Measurements from ENCODE around the gene STAB2.

Gene STAB2

GRCh38 chr12:103573185-103573584 is 13.9 kb upstream of the STAB2 start:
- TF ChIP-seq EZH2phosphoT487 (IDR thresholded peaks at IDR 0.05; ENCODE audit: borderline replicate concordance, low read length), result no peak
- TF ChIP-seq, protein P1, sequence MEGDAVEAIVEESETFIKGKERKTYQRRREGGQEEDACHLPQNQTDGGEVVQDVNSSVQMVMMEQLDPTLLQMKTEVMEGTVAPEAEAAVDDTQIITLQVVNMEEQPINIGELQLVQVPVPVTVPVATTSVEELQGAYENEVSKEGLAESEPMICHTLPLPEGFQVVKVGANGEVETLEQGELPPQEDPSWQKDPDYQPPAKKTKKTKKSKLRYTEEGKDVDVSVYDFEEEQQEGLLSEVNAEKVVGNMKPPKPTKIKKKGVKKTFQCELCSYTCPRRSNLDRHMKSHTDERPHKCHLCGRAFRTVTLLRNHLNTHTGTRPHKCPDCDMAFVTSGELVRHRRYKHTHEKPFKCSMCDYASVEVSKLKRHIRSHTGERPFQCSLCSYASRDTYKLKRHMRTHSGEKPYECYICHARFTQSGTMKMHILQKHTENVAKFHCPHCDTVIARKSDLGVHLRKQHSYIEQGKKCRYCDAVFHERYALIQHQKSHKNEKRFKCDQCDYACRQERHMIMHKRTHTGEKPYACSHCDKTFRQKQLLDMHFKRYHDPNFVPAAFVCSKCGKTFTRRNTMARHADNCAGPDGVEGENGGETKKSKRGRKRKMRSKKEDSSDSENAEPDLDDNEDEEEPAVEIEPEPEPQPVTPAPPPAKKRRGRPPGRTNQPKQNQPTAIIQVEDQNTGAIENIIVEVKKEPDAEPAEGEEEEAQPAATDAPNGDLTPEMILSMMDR (IDR thresholded peaks at IDR 0.05; ENCODE audit: low read depth, low read length, poor library complexity, severe bottlenecking), result no peak
- Histone ChIP-seq H3K79me2 (ENCODE audit: control insufficient read depth, low read length) (no peaks in the 10 kb centered on the region), H3K4me3 (ENCODE audit: low read length) (no peak overlapping the region), H3K27me3 (ENCODE audit: control insufficient read depth, low read length) (peaks cover 9% of the 10 kb centered on the region; the same call in 1 of the 2 replicates), H3K9me2 (replicated peaks; ENCODE audit: control insufficient read depth, low read length) (no peaks in the 10 kb centered on the region), H3K36me3 (ENCODE audit: control insufficient read depth, low read length) (no peaks in the 10 kb centered on the region), H3F3A (ENCODE audit: control insufficient read depth, insufficient read depth) (no peaks in the 10 kb centered on the region), H3K27ac (ENCODE audit: low read depth, low read length) (no peak overlapping the region), H3K4me1 (ENCODE audit: control insufficient read depth, low read length) (peaks cover 4% of the 10 kb centered on the region; the same call in 1 of the 2 replicates), H3K9me3 (ENCODE audit: control insufficient read depth, insufficient read depth, low read length) (no peaks in the 10 kb centered on the region), H4K20me1 (ENCODE audit: control insufficient read depth, insufficient read depth, low read depth, low read length) (no peaks in the 10 kb centered on the region), H3K4me2 (ENCODE audit: low read length) (no peak overlapping the region)

DNA sequence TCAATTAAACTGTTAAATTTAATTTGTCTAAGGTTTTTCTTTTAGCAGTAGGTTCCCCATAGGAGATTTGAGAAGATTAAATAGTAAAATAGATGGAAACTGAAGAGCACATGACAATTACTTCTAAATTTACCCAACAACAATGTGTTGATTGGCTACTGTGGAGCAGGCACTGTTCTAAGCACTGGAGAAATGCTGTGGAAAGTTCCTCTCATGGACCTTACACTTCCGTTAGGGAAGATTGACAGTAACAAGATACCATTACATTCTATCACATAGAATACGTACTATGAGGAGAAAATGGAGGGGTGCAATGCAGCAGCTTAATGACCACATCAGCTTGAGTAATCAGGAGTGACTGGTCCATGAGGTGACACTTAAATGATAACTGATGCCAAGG is 8.1 kb upstream of the STAB2 start:
- H3K9me2 ChIP-seq (replicated peaks; ENCODE audit: control insufficient read depth, low read length), result no peaks in the 10 kb centered on the region
- no peak overlapping the region for H3K4me3 ChIP-seq (ENCODE audit: low read length)
- no peaks in the 10 kb centered on the region for H3K36me3 ChIP-seq (ENCODE audit: control insufficient read depth, low read length)
- H4K20me1 ChIP-seq (ENCODE audit: control insufficient read depth, insufficient read depth, low read depth, low read length), result no peaks in the 10 kb centered on the region
- TF ChIP-seq, protein P1 (IDR thresholded peaks at IDR 0.05; ENCODE audit: low read depth, low read length, poor library complexity, severe bottlenecking), result no peak
- no peaks in the 10 kb centered on the region for H3F3A ChIP-seq (ENCODE audit: control insufficient read depth, insufficient read depth)
- peaks cover 14% of the 10 kb centered on the region; the same call in 1 of the 2 replicates for H3K27me3 ChIP-seq (ENCODE audit: control insufficient read depth, low read length)
- no peaks in the 10 kb centered on the region for H3K79me2 ChIP-seq (ENCODE audit: control insufficient read depth, low read length)
- no peaks in the 10 kb centered on the region for H3K9me3 ChIP-seq (ENCODE audit: control insufficient read depth, insufficient read depth, low read length)
- H3K4me2 ChIP-seq (ENCODE audit: low read length), result no peak overlapping the region
- H3K4me1 ChIP-seq (ENCODE audit: control insufficient read depth, low read length), result peaks cover 4% of the 10 kb centered on the region; the same call in 1 of the 2 replicates
- H3K27ac ChIP-seq (ENCODE audit: low read depth, low read length), result no peak overlapping the region

- H3K9me3 ChIP-seq (ENCODE audit: control insufficient read depth, insufficient read depth, low read length), result no peaks in the 10 kb centered on the region
- no peak overlapping the region for H3K4me3 ChIP-seq (ENCODE audit: low read length)
- no peaks in the 10 kb centered on the region for H3K79me2 ChIP-seq (ENCODE audit: control insufficient read depth, low read length)
- peaks cover 9% of the 10 kb centered on the region for H3K27me3 ChIP-seq (ENCODE audit: control insufficient read depth, low read length)
- TF ChIP-seq, protein P1 (IDR thresholded peaks at IDR 0.05; ENCODE audit: low read depth, low read length, poor library complexity, severe bottlenecking), result no peak
- no peak for TF ChIP-seq EZH2phosphoT487 (IDR thresholded peaks at IDR 0.05; ENCODE audit: borderline replicate concordance, low read length)
- no peaks in the 10 kb centered on the region for H3K36me3 ChIP-seq (ENCODE audit: control insufficient read depth, low read length)
- no peaks in the 10 kb centered on the region for H3K9me2 ChIP-seq (replicated peaks; ENCODE audit: control insufficient read depth, low read length)
- H3K27ac ChIP-seq (ENCODE audit: low read depth, low read length), result no peak overlapping the region
- H3K4me2 ChIP-seq (ENCODE audit: low read length), result no peak overlapping the region
- H3K4me1 ChIP-seq (ENCODE audit: control insufficient read depth, low read length), result peaks cover 4% of the 10 kb centered on the region; the same call in 1 of the 2 replicates
- H4K20me1 ChIP-seq (ENCODE audit: control insufficient read depth, insufficient read depth, low read depth, low read length), result no peaks in the 10 kb centered on the region
- no peaks in the 10 kb centered on the region for H3F3A ChIP-seq (ENCODE audit: control insufficient read depth, insufficient read depth)
Observed at GRCh38 chr12:103580026-103580425, 7.0 kb upstream of the STAB2 start.

Data from DOHH2 (cell line).